DND-41 (cell line): ENCODE data around the gene MCTS1.

Experiments used
- CTCF ChIP-seq: IDR thresholded peaks from 2 replicates; pipeline ENCODE4 v1.5.1; 2012; ENCODE audit warnings: borderline replicate concordance, low read length, moderate library complexity, mild to moderate bottlenecking; ENCODE audit not compliant: poor library complexity, severe bottlenecking; ENCODE audit errors: extremely low read depth
- EZH2 ChIP-seq: IDR thresholded peaks from 3 replicates; pipeline ENCODE4 v1.6.1; 2012; ENCODE audit warnings: borderline replicate concordance, low read depth, mild to moderate bottlenecking, moderate library complexity, low read length, inconsistent platforms; ENCODE audit not compliant: severe bottlenecking

- TF ChIP-seq CTCF (no peak), EZH2 (no peak)
Measured at GRCh38 chrX:120660637-120661036, 56.7 kb downstream of the MCTS1 start.
